ENCODE measurements around the gene ITPR1.
"Not testable (repeated sequence)": the region's sequence is repeated elsewhere in the genome, so short reads cannot be mapped to it uniquely, and the experiment has no call there.

The ITPR1 gene

DNA sequence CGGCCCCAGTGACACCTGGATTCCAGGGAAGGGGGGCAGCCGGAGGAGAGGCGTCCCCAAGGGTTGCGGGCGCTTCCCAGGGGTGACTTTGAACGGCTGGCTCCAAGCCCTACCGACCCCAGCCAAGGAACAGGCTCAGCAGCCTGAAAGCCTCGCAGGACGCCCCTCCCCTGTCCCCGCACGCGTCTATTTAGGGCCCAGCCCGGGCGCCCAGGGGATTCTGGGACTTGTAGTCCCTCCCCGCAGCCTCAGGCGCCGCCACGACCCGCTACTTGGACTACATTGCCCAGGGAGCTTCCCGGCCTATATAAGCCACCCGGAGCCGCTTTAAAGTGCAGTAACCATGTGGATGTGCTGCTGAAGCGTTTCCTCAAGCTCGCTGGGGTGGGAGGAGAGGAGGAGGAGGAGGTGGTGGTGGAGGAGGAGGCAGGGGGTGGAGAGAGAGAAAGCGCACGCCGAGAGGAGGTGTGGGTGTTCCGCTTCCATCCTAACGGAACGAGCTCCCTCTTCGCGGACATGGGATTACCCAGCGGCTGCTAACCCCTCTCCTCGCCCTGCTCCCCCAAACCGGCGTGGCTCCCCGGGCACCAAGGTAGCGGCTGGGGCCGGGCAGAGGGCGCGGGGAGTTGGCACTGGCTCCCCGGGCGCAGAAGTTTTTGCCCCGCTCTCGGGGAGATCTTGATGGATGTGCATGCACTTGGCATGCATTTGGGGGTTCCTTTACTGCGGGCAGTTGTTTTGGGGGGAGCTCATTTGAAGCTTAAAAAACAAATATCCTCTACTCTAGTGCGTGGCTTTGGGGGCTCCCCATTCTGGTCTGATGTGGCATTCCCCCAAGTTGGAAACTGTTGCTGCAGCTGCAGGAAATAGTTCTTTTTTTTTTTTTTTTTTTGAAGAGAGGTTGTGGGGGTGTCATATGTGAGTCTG is at the start of gene ITPR1:
Gene ITPR1 (plus strand): TSS at position 335 of the 927 bp plus-strand sequence. CDS start 23,144 bp downstream, outside the sequence.
- peak; percentile 99 for DNase-seq

GRCh38 chr3:4447295-4447999 is 45.7 kb upstream of the ITPR1 start:
- no peak for DNase-seq

- no peak for DNase-seq
Observed at GRCh38 chr3:4448187-4448586, 45.0 kb upstream of the ITPR1 start.

DNA sequence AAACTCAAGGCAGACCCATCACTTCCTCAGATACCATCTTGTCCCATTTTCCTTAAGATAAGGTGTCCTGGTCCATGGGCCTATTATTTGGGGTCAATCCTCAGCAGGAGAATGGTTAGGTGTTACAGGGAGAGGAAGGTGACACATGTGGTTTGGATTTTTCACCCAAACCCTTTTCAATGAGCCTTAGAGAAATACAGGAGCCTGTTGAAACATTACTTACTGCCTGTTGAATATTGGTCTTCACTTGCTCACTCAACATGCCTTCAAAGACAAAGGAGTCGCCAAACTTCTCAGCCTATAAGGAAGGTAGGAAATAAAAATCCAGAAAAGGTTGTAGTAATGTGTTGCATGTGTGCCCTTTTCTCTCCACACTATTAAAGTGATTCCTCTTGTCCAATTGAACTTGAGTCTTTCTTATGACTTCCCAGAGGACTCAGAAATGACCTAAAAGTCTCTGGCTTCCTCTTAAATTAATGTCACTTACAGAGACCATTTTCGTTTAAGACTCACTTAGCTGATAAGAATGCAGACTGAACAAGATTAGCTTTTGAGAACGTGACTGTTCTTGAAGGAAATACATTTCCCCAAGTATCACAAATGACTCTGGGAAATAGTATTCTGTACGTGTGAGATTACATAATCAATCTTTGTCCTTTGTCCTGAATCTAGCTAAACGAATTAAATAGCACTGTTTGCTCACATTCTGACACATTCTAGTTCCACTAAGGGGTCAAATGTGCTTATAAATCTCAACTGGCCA is 43.9 kb upstream of the ITPR1 start:
- no peak for DNase-seq

GRCh38 chr3:4454142-4454541 is 39.0 kb upstream of the ITPR1 start:
- DNase-seq, result no peak

DNA sequence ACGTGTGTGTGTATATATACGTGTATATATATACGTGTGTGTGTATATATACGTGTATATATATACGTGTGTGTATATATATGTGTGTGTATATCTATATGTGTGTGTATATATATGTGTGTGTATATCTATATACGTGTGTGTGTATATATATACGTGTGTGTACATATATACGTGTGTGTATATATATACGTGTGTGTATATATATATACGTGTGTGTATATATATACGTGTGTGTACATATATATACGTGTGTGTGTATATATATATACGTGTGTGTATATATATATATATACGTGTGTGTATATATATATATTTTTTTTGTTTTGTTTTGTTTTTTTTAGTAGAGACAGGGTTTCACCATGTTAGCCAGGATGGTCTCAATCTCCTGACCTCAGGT is 36.4 kb upstream of the ITPR1 start:
- not testable (repeated sequence) for DNase-seq

GRCh38 chr3:4458961-4459360 is 34.2 kb upstream of the ITPR1 start:
- DNase-seq, result no peak

- DNase-seq, result no peak
Observed at GRCh38 chr3:4460334-4460733, 32.8 kb upstream of the ITPR1 start.

DNA sequence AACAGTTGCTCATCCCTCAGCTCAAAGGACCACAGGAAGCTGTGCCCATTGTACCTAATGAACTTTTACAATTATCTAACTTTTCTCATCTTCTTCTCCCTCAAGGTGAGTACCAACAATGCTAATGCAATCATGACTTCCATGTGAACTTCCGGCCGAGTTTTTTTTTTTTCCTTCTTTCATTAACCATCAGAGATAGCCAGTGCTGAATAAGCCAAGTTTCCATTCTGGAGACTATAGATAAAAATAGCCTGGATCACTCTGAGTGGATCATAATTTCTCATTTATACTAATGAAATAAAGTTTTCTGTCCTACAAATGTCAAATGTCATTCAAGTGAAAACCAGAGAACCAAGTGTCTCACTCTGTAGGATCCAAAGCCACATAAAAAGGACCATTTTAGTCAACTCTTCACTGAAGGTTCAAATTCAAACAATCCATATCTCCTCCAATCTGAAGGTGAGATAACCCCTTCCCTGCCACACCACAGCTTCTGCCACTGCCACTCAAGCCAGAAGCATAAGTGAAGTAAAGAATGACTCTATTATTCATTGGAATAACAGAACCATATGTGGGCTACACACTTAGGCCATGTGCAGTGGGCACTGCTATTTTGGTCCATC is 31.6 kb upstream of the ITPR1 start:
- DNase-seq, result no peak

DNA sequence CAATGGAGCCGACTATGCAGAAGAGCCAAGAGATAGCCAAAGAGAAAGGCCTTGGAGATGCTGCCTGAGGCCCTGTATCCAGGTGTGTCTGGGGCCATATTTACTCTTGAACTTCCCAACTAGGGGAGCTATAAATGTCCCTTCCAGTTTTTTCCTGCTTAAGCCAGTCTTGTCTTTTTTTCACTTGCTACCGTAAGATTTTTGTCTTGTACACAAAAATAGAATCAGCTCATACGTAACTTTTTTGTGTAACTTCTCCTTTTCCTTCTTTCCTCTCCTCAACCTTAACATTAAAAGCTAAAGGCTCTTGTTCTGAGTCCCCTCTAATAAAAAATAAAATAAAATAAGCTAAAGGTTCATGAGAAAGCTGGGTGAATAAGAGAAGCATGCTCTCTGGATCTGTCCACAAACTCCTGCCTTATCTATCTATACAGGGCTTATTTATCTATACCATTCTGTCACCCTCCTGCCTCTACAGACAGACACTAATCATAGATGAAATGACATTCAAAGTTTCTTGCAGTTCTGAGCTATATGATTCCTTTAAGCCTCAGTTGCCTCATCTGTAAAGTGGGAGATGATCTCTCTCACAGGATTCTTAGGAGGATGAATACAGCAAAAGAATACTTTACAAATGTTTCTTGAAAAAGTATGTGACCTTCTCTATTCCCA is 30.6 kb upstream of the ITPR1 start:
- DNase-seq, result no peak

GRCh38 chr3:4464576-4464975 is 28.6 kb upstream of the ITPR1 start:
- no peak for DNase-seq

- peak; percentile 78 for DNase-seq
Observed at GRCh38 chr3:4466741-4467521, 26.2 kb upstream of the ITPR1 start, which contains the start of gene SUMF1. Gene SUMF1, minus strand, starts transcription at chr3:4467269. Its CDS starts 24 bp downstream, at chr3:4467245.

- no peak for DNase-seq
Observed at GRCh38 chr3:4467522-4467867, 25.7 kb upstream of the ITPR1 start.

DNA sequence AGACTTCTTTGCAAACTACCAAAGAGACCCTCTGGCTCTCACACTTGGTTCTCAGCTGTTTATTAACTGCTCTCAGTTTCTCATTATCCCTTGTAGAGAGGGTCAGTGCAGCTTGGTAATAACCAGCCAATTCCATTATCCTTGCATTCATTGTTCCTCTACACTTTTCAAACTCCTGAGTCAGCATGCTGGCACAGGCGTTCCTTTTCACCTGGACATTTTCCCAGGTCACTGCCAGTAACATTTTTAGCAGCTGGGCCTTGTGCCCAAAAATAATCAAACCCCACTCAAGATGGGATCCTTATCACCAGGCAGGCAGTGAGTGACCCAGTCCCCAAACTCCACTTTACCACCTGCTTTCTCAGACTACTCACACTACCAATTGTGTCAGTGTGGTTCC is 21.2 kb upstream of the ITPR1 start:
- no peak for DNase-seq

DNA sequence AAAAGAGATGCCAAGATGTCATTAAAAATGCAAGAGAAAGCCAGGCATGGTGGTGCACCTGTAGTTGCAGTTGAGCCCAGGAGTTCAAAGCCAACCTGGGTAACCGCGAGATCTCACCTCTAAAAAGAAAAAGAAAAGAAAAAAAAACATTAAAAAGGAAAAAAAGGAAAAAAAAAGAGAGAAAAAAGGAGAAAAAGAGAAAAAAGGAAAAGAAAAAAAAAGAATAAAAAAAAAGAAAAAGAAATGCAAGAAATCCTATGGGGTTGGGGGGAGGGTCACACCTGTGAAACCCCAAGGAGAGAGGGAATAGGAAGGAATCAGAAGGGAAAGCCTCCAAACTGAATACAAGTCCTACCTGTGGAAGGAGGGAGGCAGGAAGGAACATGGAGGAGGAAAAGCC is 20.8 kb upstream of the ITPR1 start:
- no peak for DNase-seq

- no peak for DNase-seq
Observed at GRCh38 chr3:4472766-4473165, 20.4 kb upstream of the ITPR1 start.

GRCh38 chr3:4474683-4475490 is 18.3 kb upstream of the ITPR1 start:
- DNase-seq, result peak; percentile 36

DNA sequence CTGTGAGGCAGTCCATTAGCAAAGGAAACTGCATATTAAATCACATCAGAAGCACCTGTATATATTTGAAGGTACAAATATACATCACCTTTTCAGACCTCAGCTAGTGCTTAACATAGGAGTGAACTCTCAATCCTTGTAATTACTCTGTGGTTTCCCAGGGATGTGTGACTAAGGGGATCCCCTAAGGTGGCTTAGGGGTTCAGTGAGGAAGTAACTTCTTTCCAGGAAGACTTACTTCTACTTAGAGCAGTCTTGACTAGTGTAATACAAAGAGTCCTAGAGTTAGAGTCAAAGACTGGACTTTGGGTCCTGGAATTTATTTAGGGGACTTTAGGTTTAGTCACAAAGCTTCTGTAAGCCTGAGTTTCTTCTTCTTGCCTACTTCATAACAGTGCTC is 17.3 kb upstream of the ITPR1 start:
- DNase-seq, result no peak

GRCh38 chr3:4476496-4476895 is 16.7 kb upstream of the ITPR1 start:
- DNase-seq, result no peak

DNA sequence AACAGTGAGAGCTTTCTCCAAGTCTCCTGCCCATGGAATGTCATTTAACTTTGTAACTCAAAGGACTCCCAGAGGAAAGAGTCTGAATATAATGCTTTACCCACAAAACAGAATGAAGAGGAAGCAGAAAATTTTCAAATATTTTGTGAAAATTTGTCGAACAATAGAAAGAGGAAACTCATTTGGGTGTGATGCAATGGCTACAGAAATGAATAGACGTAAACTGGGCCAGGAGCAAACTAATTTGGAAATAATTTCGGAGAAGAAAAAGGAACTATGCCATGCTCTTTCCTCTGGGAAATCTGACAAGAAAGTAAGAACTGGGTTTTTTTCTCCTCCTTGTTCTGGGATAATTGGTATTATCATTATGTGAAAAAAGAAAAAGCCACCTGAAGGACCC is 14.9 kb upstream of the ITPR1 start:
- DNase-seq, result no peak

- no peak for DNase-seq
Observed at GRCh38 chr3:4491855-4492207, 1.3 kb upstream of the ITPR1 start.
